Thyroid gland (tissue), 4 donors: ENCODE results near the gene CARD11. TPM values are rescaled to one million over a fixed set of nuclear protein-coding genes. Genes with fewer than 3 reads are reported as not detected.

Experiments used
- DNase-seq, 2 donors: peaks; one replicate each; pipeline ENCODE4 v3.0.0-alpha.2; 2019
- H3K27ac ChIP-seq, 3 donors: fragments of 200-600 bp; sonication (generic); 1 replicate in 2 of 3; 2 replicates in 1 of 3; pipeline ENCODE4 v1.5.1; 2016 to 2019; ENCODE audit warnings: mild to moderate bottlenecking in 1 of 3, moderate library complexity in 1 of 3
- H3K27me3 ChIP-seq: fragments of 200-600 bp; sonication (generic); one replicate; pipeline ENCODE4 v1.5.1; 2019
- H3K36me3 ChIP-seq, 2 donors: fragments of 200-600 bp; sonication (generic); one replicate each; pipeline ENCODE4 v1.5.1; 2016 to 2019
- H3K4me1 ChIP-seq, 2 donors: fragments of 200-600 bp; sonication (generic); one replicate each; pipeline ENCODE4 v1.5.1; 2017 to 2019
- H3K4me3 ChIP-seq, 3 donors: fragments of 200-600 bp; sonication (generic); replicated peaks in 1 of 3; 1 replicate in 2 of 3; 2 replicates in 1 of 3; pipeline ENCODE4 v1.5.1; 2016; ENCODE audit warnings: mild to moderate bottlenecking in 1 of 3
- H3K9me3 ChIP-seq: fragments of 200-600 bp; sonication (generic); one replicate; pipeline ENCODE4 v1.5.1; 2017
- POLR2A ChIP-seq, 2 donors: fragments of 450-650 bp; IDR thresholded peaks; one replicate each; pipeline ENCODE4 v1.6.1; 2017; ENCODE audit warnings: antibody characterized with exemption in 2 of 2, mild to moderate bottlenecking in 2 of 2, moderate library complexity in 1 of 2
- WGBS, 2 donors: methylation state at CpG; one replicate each; pipeline ENCODE4 v1.1.5; 2017; 5-methylcytosine and 5-hydroxymethylcytosine counted together
- intact Hi-C: fragments of 100-400 bp; cut with DNase I; formaldehyde crosslinking; loops from one replicate; pipeline ENCODE4 v1.15.1; 2023
- total RNA-seq, 4 donors: library from RNA; depleted of rRNA; stranded (reverse); fragments of >200 nt; gene quantifications; one replicate each; pipeline ENCODE4 v1.2.3, GENCODE V29; 2016
- TF ChIP-seq, protein P1 (sequence below), 6 experiments: fragments of 200-600 bp in 3 of 6; fragments of 450-650 bp in 3 of 6; sonication (generic) in 3 of 6; IDR thresholded peaks; one replicate each; pipeline ENCODE4 v1.5.1; 2016 to 2019; ENCODE audit warnings: antibody characterized with exemption in 6 of 6, mild to moderate bottlenecking in 2 of 6, inconsistent platforms in 1 of 6, moderate library complexity in 1 of 6

The CARD11 gene
- total RNA-seq, 4 donors from 2014 or later, result 0.45 to 7.7 (median 1.9) TPM

GRCh38 chr7:2955269-2955668, 88.4 kb downstream of the CARD11 start:
- Histone ChIP-seq H3K4me1 (no peaks in the 10 kb centered on the region), H3K27ac (no peak overlapping the region), H3K36me3 (no peaks in the 10 kb centered on the region), H3K9me3 (no peaks in the 10 kb centered on the region), H3K4me3 (no peak overlapping the region), H3K27me3 (no peaks in the 10 kb centered on the region)
- TF ChIP-seq POLR2A (IDR thresholded peaks at IDR 0.05), result no peak
- TF ChIP-seq, protein P1, sequence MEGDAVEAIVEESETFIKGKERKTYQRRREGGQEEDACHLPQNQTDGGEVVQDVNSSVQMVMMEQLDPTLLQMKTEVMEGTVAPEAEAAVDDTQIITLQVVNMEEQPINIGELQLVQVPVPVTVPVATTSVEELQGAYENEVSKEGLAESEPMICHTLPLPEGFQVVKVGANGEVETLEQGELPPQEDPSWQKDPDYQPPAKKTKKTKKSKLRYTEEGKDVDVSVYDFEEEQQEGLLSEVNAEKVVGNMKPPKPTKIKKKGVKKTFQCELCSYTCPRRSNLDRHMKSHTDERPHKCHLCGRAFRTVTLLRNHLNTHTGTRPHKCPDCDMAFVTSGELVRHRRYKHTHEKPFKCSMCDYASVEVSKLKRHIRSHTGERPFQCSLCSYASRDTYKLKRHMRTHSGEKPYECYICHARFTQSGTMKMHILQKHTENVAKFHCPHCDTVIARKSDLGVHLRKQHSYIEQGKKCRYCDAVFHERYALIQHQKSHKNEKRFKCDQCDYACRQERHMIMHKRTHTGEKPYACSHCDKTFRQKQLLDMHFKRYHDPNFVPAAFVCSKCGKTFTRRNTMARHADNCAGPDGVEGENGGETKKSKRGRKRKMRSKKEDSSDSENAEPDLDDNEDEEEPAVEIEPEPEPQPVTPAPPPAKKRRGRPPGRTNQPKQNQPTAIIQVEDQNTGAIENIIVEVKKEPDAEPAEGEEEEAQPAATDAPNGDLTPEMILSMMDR (IDR thresholded peaks at IDR 0.05), result no peak
- WGBS, 2 donors, result 79 to 87% methylated on average over 4 of the region's 4 CpGs
- DNase-seq, result no peak
- intact Hi-C loops, result no loop called here

DNA sequence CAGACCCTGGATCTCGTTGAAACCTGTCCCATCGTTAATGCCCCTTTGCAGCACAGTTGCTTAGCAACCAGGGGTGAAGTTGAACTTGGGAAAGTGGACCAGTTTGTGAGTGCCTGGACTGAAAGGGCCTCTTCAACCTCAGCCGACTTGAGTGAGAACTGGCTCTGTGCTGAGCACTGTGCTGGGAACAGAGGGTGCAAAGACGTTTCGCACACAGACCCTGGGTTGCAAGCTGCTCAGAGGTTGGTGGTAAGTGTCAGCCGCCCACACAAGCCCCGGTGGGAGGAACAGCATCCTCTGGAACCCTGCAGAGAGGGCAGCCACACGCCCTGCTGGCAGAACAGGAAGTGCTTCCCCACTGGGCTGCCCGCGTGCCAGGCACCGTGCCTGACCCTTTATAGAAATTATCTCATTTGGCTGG, 89.2 kb downstream of the CARD11 start:
- DNase-seq, result no peak
- intact Hi-C loops, result no loop called here
- H3K4me3 ChIP-seq, result no peak overlapping the region
- H3K27me3 ChIP-seq, result no peaks in the 10 kb centered on the region
- no peak overlapping the region for H3K27ac ChIP-seq
- 62 to 71% methylated on average over 6 to 9 of the region's 11 CpGs for WGBS, 2 donors
- H3K9me3 ChIP-seq, result no peaks in the 10 kb centered on the region
- no peaks in the 10 kb centered on the region for H3K4me1 ChIP-seq
- no peak for TF ChIP-seq POLR2A (IDR thresholded peaks at IDR 0.05)
- TF ChIP-seq, protein P1 (IDR thresholded peaks at IDR 0.05), result no peak
- H3K36me3 ChIP-seq, result no peaks in the 10 kb centered on the region

- DNase-seq, result no peak
- intact Hi-C loops, result no loop called here
- Histone ChIP-seq H3K27ac (no peak overlapping the region), H3K4me1 (no peaks in the 10 kb centered on the region), H3K4me3 (no peak overlapping the region), H3K9me3 (no peaks in the 10 kb centered on the region), H3K27me3 (no peaks in the 10 kb centered on the region), H3K36me3 (no peaks in the 10 kb centered on the region)
- TF ChIP-seq, protein P1 (IDR thresholded peaks at IDR 0.05), result no peak
- no peak for TF ChIP-seq POLR2A (IDR thresholded peaks at IDR 0.05)
- 81% methylated on average over 6 to 7 of the region's 11 CpGs for WGBS, 2 donors
These were observed 89.9 kb downstream of the CARD11 start for GRCh38 chr7:2953588-2954407.

DNA sequence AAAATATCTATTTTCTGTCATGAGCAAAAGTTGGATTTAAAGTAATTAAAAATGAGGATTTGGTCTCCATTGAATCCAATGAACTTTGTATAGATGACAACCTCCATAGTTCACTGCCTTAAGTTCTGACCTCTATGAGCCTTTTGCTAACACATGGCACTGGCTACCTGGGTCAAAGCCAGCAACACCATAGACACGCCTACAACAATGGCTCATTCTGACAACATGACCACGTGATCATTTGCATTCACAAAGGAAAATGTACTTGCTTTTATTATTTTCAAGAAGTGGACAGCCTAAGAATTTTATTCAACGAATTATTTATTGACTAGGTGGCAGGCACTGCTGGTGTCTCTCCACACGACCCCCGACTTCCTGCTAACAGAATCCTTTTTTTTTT, 90.6 kb downstream of the CARD11 start:
- no peak for TF ChIP-seq POLR2A (IDR thresholded peaks at IDR 0.05)
- TF ChIP-seq, protein P1 (IDR thresholded peaks at IDR 0.05), result no peak
- Histone ChIP-seq H3K27me3 (no peaks in the 10 kb centered on the region), H3K4me1 (no peaks in the 10 kb centered on the region), H3K27ac (no peak overlapping the region), H3K9me3 (no peaks in the 10 kb centered on the region), H3K36me3 (no peaks in the 10 kb centered on the region), H3K4me3 (no peak overlapping the region)
- intact Hi-C loops, result no loop called here
- DNase-seq, result no peak
- 69% methylated on average over 5 of the region's 5 CpGs for WGBS, 2 donors

DNA sequence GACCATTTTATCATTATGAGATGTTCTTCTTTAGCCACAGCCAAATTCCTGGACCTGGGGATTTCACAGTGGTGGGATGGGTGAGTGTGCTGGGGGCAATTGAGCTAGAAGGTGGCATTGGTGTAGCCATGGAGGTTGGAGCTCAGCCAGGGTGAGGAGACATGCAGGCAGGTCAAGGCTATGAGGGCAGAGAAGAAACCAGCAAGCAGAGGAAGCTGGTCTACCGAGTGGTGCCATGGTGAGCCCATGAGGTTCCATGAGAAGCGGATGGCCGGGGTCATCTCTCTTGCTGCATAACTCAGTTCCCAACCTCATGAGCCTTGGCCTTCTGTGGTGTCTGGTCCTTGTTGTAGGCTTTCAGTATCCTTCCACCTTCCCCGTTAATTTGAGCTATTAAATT, 91.4 kb downstream of the CARD11 start:
- intact Hi-C loops, result no loop called here
- Histone ChIP-seq H3K27me3 (no peaks in the 10 kb centered on the region), H3K4me3 (no peak overlapping the region), H3K36me3 (no peaks in the 10 kb centered on the region), H3K9me3 (no peaks in the 10 kb centered on the region), H3K4me1 (no peaks in the 10 kb centered on the region), H3K27ac (no peak overlapping the region)
- DNase-seq, result no peak
- WGBS, 2 donors, result 93 to 95% methylated on average over 4 of the region's 4 CpGs
- no peak for TF ChIP-seq POLR2A (IDR thresholded peaks at IDR 0.05)
